ENCODE results near the gene PLEKHH3. TPM values are rescaled to one million over a fixed set of nuclear protein-coding genes. Genes with fewer than 3 reads are reported as not detected.

The PLEKHH3 gene
- polyA plus RNA-seq, 1 of the 3 experiments (the other 2 are of a cell fraction): 12.8 TPM

DNA sequence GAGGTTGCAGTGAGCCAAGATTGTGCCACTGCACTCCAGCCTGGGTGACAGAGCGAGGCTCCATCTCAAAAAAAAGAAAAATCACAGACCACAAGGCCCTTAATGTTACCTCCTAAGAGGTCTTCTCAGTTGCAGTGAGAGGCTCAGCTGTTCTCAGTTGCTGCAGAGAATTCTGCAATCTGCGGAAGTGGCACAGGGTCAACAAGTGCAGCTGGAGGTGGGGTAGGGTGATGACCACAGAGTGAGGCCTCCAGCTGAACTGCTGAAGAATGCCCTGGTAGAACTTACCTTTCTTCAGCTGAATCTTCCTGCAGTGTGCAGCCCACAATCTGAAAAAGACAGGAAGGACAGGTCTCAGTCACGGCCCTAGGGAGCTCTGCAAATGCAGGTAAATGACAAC, 31.8 kb upstream of the PLEKHH3 start (continued):
- TF ChIP-seq EZH2phosphoT487 (IDR thresholded peaks at IDR 0.05; ENCODE audit: borderline replicate concordance, low read depth): no peak
- no peak for TF ChIP-seq YY1 (IDR thresholded peaks at IDR 0.05; ENCODE audit: low read depth)
- TF ChIP-seq, protein P1, sequence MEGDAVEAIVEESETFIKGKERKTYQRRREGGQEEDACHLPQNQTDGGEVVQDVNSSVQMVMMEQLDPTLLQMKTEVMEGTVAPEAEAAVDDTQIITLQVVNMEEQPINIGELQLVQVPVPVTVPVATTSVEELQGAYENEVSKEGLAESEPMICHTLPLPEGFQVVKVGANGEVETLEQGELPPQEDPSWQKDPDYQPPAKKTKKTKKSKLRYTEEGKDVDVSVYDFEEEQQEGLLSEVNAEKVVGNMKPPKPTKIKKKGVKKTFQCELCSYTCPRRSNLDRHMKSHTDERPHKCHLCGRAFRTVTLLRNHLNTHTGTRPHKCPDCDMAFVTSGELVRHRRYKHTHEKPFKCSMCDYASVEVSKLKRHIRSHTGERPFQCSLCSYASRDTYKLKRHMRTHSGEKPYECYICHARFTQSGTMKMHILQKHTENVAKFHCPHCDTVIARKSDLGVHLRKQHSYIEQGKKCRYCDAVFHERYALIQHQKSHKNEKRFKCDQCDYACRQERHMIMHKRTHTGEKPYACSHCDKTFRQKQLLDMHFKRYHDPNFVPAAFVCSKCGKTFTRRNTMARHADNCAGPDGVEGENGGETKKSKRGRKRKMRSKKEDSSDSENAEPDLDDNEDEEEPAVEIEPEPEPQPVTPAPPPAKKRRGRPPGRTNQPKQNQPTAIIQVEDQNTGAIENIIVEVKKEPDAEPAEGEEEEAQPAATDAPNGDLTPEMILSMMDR (IDR thresholded peaks at IDR 0.05): no peak

DNA sequence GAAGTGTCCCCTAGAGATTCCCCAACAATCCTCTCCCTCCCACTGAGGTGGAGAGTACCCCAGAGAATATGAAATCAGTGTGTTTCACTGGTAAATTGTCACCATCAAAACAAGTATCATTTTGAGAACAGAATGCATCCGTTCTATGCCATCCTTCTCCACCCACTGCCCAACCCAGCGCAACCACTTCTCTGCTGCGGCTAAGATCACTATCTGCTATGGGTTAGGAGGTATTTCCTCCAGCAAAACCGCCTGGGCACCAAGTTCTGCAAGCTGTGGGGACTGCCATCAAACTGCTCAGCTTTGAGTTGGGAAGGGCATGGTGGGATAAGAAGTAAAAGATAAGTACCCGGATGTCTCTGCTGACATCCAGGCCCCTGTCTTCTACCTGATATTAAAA, 29.9 kb upstream of the PLEKHH3 start:
- H3K9me2 ChIP-seq: no peaks in the 10 kb centered on the region
- POLR2A ChIA-PET: interaction anchor here (0.6 kb wide), 1 partner anchor 113 kb away, joined by 4 read pairs; no protein-coding TSS in a partner anchor
- WGBS (ENCODE audit: low lambda C conversion rate): 90% methylated on average over 5 of the region's 5 CpGs

More for the DNA sequence above, 29.9 kb upstream of the PLEKHH3 start:
- H3K9ac ChIP-seq: no peak overlapping the region
- H2AFZ ChIP-seq (ENCODE audit: low read depth): no peak overlapping the region
- peaks cover 46 to 61% of the 10 kb centered on the region in 2 experiments for H3K36me3 ChIP-seq (replicated peaks in 1 of 2; ENCODE audit: control insufficient read depth in 1 of 2, insufficient read depth in 2 of 2, low read length in 1 of 2)
- H3K79me2 ChIP-seq (ENCODE audit: insufficient read depth): no peaks in the 10 kb centered on the region
- H3K4me2 ChIP-seq: no peak overlapping the region
- TF ChIP-seq GATA2 (CRISPR knock-in tag; IDR thresholded peaks at IDR 0.05) (no peak), SMC3 (IDR thresholded peaks at IDR 0.05; ENCODE audit: low read depth, low read length) (no peak), TCF12 (IDR thresholded peaks at IDR 0.05) (no peak), EP300 (IDR thresholded peaks at IDR 0.05; ENCODE audit: borderline replicate concordance in 1 of 2, low read depth in 1 of 2, low read length in 1 of 2) (no peak), POLR2AphosphoS5 (IDR thresholded peaks at IDR 0.05; ENCODE audit: low read depth, low read length) (no peak), GABPA (IDR thresholded peaks at IDR 0.05; ENCODE audit: low read depth) (no peak), JUND (IDR thresholded peaks at IDR 0.05) (no peak), EZH2phosphoT487 (IDR thresholded peaks at IDR 0.05; ENCODE audit: borderline replicate concordance, low read depth) (no peak), RCOR1 (IDR thresholded peaks at IDR 0.05; ENCODE audit: low read length) (no peak), YY1 (IDR thresholded peaks at IDR 0.05; ENCODE audit: low read depth) (no peak), TEAD4 (IDR thresholded peaks at IDR 0.05; ENCODE audit: borderline replicate concordance, insufficient read depth) (no peak), FOXM1 (IDR thresholded peaks at IDR 0.05; ENCODE audit: low read depth) (no peak), MEF2A (IDR thresholded peaks at IDR 0.05; ENCODE audit: borderline replicate concordance, low read depth) (no peak), FOSL2 (IDR thresholded peaks at IDR 0.05; ENCODE audit: borderline replicate concordance, low read depth) (no peak), SIN3A (IDR thresholded peaks at IDR 0.05; ENCODE audit: borderline replicate concordance, low read depth, low read length) (no peak), CHD2 (IDR thresholded peaks at IDR 0.05; ENCODE audit: low read length, partially characterized antibody) (no peak)
- TF ChIP-seq, protein P2, sequence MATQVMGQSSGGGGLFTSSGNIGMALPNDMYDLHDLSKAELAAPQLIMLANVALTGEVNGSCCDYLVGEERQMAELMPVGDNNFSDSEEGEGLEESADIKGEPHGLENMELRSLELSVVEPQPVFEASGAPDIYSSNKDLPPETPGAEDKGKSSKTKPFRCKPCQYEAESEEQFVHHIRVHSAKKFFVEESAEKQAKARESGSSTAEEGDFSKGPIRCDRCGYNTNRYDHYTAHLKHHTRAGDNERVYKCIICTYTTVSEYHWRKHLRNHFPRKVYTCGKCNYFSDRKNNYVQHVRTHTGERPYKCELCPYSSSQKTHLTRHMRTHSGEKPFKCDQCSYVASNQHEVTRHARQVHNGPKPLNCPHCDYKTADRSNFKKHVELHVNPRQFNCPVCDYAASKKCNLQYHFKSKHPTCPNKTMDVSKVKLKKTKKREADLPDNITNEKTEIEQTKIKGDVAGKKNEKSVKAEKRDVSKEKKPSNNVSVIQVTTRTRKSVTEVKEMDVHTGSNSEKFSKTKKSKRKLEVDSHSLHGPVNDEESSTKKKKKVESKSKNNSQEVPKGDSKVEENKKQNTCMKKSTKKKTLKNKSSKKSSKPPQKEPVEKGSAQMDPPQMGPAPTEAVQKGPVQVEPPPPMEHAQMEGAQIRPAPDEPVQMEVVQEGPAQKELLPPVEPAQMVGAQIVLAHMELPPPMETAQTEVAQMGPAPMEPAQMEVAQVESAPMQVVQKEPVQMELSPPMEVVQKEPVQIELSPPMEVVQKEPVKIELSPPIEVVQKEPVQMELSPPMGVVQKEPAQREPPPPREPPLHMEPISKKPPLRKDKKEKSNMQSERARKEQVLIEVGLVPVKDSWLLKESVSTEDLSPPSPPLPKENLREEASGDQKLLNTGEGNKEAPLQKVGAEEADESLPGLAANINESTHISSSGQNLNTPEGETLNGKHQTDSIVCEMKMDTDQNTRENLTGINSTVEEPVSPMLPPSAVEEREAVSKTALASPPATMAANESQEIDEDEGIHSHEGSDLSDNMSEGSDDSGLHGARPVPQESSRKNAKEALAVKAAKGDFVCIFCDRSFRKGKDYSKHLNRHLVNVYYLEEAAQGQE (IDR thresholded peaks at IDR 0.05; ENCODE audit: low read depth, low read length): no peak
- TF ChIP-seq, protein P3, sequence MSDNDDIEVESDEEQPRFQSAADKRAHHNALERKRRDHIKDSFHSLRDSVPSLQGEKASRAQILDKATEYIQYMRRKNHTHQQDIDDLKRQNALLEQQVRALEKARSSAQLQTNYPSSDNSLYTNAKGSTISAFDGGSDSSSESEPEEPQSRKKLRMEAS (IDR thresholded peaks at IDR 0.05; ENCODE audit: low read depth): no peak
- TF ChIP-seq, protein P4, sequence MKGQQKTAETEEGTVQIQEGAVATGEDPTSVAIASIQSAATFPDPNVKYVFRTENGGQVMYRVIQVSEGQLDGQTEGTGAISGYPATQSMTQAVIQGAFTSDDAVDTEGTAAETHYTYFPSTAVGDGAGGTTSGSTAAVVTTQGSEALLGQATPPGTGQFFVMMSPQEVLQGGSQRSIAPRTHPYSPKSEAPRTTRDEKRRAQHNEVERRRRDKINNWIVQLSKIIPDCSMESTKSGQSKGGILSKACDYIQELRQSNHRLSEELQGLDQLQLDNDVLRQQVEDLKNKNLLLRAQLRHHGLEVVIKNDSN (IDR thresholded peaks at IDR 0.05; ENCODE audit: borderline replicate concordance, low read depth): no peak
- TF ChIP-seq, protein P1 (IDR thresholded peaks at IDR 0.05): no peak
- CTCF ChIA-PET: interaction anchor here (1.3 to 2.6 kb wide), 2 partner anchors 14 to 57 kb away, joined by 4 to 5 read pairs; no protein-coding TSS in a partner anchor
- no peak overlapping the region for H3K4me3 ChIP-seq (ENCODE audit: low read depth in 2 of 2, low read length in 1 of 2)
- H3K4me1 ChIP-seq (ENCODE audit: control insufficient read depth in 1 of 2, insufficient read depth in 2 of 2, low read depth in 1 of 2, low read length in 1 of 2): no peaks in the 10 kb centered on the region
- no peaks in the 10 kb centered on the region for H4K20me1 ChIP-seq (ENCODE audit: insufficient read depth)
- H3K9me3 ChIP-seq: no peaks in the 10 kb centered on the region
- no peaks in the 10 kb centered on the region for H3F3A ChIP-seq (replicated peaks; ENCODE audit: insufficient read depth)
- H3K27me3 ChIP-seq (ENCODE audit: insufficient read depth): no peaks in the 10 kb centered on the region
- no peak overlapping the region for H3K27ac ChIP-seq (ENCODE audit: low read depth in 2 of 2, low read length in 1 of 2)
- DNase-seq: no peak
